ENCODE measurements around the gene TTLL7.
"Not testable (repeated sequence)": the region's sequence is repeated elsewhere in the genome, so short reads cannot be mapped to it uniquely, and the experiment has no call there.

Gene TTLL7

GRCh38 chr1:83995649-83996048, 3.3 kb downstream of the TTLL7 start:
- Histone ChIP-seq H3K36me3 (ENCODE audit: control insufficient read depth, low read depth, low read length) (no peaks in the 10 kb centered on the region), H3K27ac (ENCODE audit: low read length) (no peak overlapping the region), H3K27me3 (ENCODE audit: control insufficient read depth, insufficient read depth, low read length) (peaks cover 37% of the 10 kb centered on the region), H3K4me1 (ENCODE audit: control insufficient read depth, low read depth, low read length) (peaks cover 3% of the 10 kb centered on the region), H3K4me3 (ENCODE audit: low read length) (no peak overlapping the region), H3K9ac (ENCODE audit: low read length) (no peak overlapping the region), H3K9me3 (ENCODE audit: control insufficient read depth, low read depth, low read length) (no peaks in the 10 kb centered on the region)

GRCh38 chr1:83994111-83994510, 4.8 kb downstream of the TTLL7 start:
- Histone ChIP-seq H3K4me1 (ENCODE audit: control insufficient read depth, low read depth, low read length) (no peaks in the 10 kb centered on the region), H3K4me3 (ENCODE audit: low read length) (no peak overlapping the region), H3K27me3 (ENCODE audit: control insufficient read depth, insufficient read depth, low read length) (peaks cover 24% of the 10 kb centered on the region), H3K36me3 (ENCODE audit: control insufficient read depth, low read depth, low read length) (no peaks in the 10 kb centered on the region), H3K27ac (ENCODE audit: low read length) (no peak overlapping the region), H3K9me3 (ENCODE audit: control insufficient read depth, low read depth, low read length) (no peaks in the 10 kb centered on the region), H3K9ac (ENCODE audit: low read length) (no peak overlapping the region)

GRCh38 chr1:83990734-83991133, 8.2 kb downstream of the TTLL7 start:
- H3K27ac ChIP-seq (ENCODE audit: low read length), result no peak overlapping the region
- H3K4me3 ChIP-seq (ENCODE audit: low read length), result no peak overlapping the region
- H3K36me3 ChIP-seq (ENCODE audit: control insufficient read depth, low read depth, low read length), result no peaks in the 10 kb centered on the region
- H3K4me1 ChIP-seq (ENCODE audit: control insufficient read depth, low read depth, low read length), result no peaks in the 10 kb centered on the region
- no peaks in the 10 kb centered on the region for H3K27me3 ChIP-seq (ENCODE audit: control insufficient read depth, insufficient read depth, low read length)
- no peak overlapping the region for H3K9ac ChIP-seq (ENCODE audit: low read length)
- H3K9me3 ChIP-seq (ENCODE audit: control insufficient read depth, low read depth, low read length), result no peaks in the 10 kb centered on the region

GRCh38 chr1:83985048-83985447, 13.9 kb downstream of the TTLL7 start:
- Histone ChIP-seq H3K27ac (ENCODE audit: low read length) (no peak overlapping the region), H3K27me3 (ENCODE audit: control insufficient read depth, insufficient read depth, low read length) (no peaks in the 10 kb centered on the region), H3K4me1 (ENCODE audit: control insufficient read depth, low read depth, low read length) (no peaks in the 10 kb centered on the region), H3K4me3 (ENCODE audit: low read length) (no peak overlapping the region), H3K9me3 (ENCODE audit: control insufficient read depth, low read depth, low read length) (no peaks in the 10 kb centered on the region), H3K36me3 (ENCODE audit: control insufficient read depth, low read depth, low read length) (no peaks in the 10 kb centered on the region), H3K9ac (ENCODE audit: low read length) (no peak overlapping the region)

GRCh38 chr1:83983918-83984317, 15.0 kb downstream of the TTLL7 start:
- not testable (repeated sequence) for H3K4me3 ChIP-seq (ENCODE audit: low read length); H3K4me1 ChIP-seq (ENCODE audit: control insufficient read depth, low read depth, low read length); H3K9ac ChIP-seq (ENCODE audit: low read length); H3K36me3 ChIP-seq (ENCODE audit: control insufficient read depth, low read depth, low read length); H3K27me3 ChIP-seq (ENCODE audit: control insufficient read depth, insufficient read depth, low read length); H3K27ac ChIP-seq (ENCODE audit: low read length); H3K9me3 ChIP-seq (ENCODE audit: control insufficient read depth, low read depth, low read length)

- Histone ChIP-seq H3K9ac (ENCODE audit: low read length) (no peak overlapping the region), H3K36me3 (ENCODE audit: control insufficient read depth, low read depth, low read length) (no peaks in the 10 kb centered on the region), H3K9me3 (ENCODE audit: control insufficient read depth, low read depth, low read length) (no peaks in the 10 kb centered on the region), H3K4me3 (ENCODE audit: low read length) (no peak overlapping the region), H3K27ac (ENCODE audit: low read length) (no peak overlapping the region), H3K4me1 (ENCODE audit: control insufficient read depth, low read depth, low read length) (no peaks in the 10 kb centered on the region), H3K27me3 (ENCODE audit: control insufficient read depth, insufficient read depth, low read length) (no peaks in the 10 kb centered on the region)
Measured at GRCh38 chr1:83978056-83978455, 20.9 kb downstream of the TTLL7 start.

GRCh38 chr1:83976920-83977319, 22.0 kb downstream of the TTLL7 start:
- H3K4me1 ChIP-seq (ENCODE audit: control insufficient read depth, low read depth, low read length), result no peaks in the 10 kb centered on the region
- no peaks in the 10 kb centered on the region for H3K36me3 ChIP-seq (ENCODE audit: control insufficient read depth, low read depth, low read length)
- H3K27me3 ChIP-seq (ENCODE audit: control insufficient read depth, insufficient read depth, low read length), result no peaks in the 10 kb centered on the region
- no peak overlapping the region for H3K9ac ChIP-seq (ENCODE audit: low read length)
- no peak overlapping the region for H3K27ac ChIP-seq (ENCODE audit: low read length)
- no peaks in the 10 kb centered on the region for H3K9me3 ChIP-seq (ENCODE audit: control insufficient read depth, low read depth, low read length)
- H3K4me3 ChIP-seq (ENCODE audit: low read length), result no peak overlapping the region

- Histone ChIP-seq H3K9ac (ENCODE audit: low read length) (no peak overlapping the region), H3K9me3 (ENCODE audit: control insufficient read depth, low read depth, low read length) (no peaks in the 10 kb centered on the region), H3K36me3 (ENCODE audit: control insufficient read depth, low read depth, low read length) (no peaks in the 10 kb centered on the region), H3K4me1 (ENCODE audit: control insufficient read depth, low read depth, low read length) (peaks cover 9% of the 10 kb centered on the region), H3K27me3 (ENCODE audit: control insufficient read depth, insufficient read depth, low read length) (no peaks in the 10 kb centered on the region), H3K4me3 (ENCODE audit: low read length) (no peak overlapping the region), H3K27ac (ENCODE audit: low read length) (no peak overlapping the region)
Measured at GRCh38 chr1:83970802-83971201, 28.1 kb downstream of the TTLL7 start.

GRCh38 chr1:83970114-83970513, 28.8 kb downstream of the TTLL7 start:
- Histone ChIP-seq H3K36me3 (ENCODE audit: control insufficient read depth, low read depth, low read length) (no peaks in the 10 kb centered on the region), H3K27ac (ENCODE audit: low read length) (no peak overlapping the region), H3K9me3 (ENCODE audit: control insufficient read depth, low read depth, low read length) (no peaks in the 10 kb centered on the region), H3K4me1 (ENCODE audit: control insufficient read depth, low read depth, low read length) (peaks cover 9% of the 10 kb centered on the region), H3K4me3 (ENCODE audit: low read length) (no peak overlapping the region), H3K9ac (ENCODE audit: low read length) (no peak overlapping the region), H3K27me3 (ENCODE audit: control insufficient read depth, insufficient read depth, low read length) (no peaks in the 10 kb centered on the region)

GRCh38 chr1:83967336-83967735, 31.6 kb downstream of the TTLL7 start:
- no peaks in the 10 kb centered on the region for H3K36me3 ChIP-seq (ENCODE audit: control insufficient read depth, low read depth, low read length)
- no peak overlapping the region for H3K27ac ChIP-seq (ENCODE audit: low read length)
- no peak overlapping the region for H3K4me3 ChIP-seq (ENCODE audit: low read length)
- H3K9ac ChIP-seq (ENCODE audit: low read length), result no peak overlapping the region
- H3K9me3 ChIP-seq (ENCODE audit: control insufficient read depth, low read depth, low read length), result no peaks in the 10 kb centered on the region
- H3K4me1 ChIP-seq (ENCODE audit: control insufficient read depth, low read depth, low read length), result peaks cover 9% of the 10 kb centered on the region
- no peaks in the 10 kb centered on the region for H3K27me3 ChIP-seq (ENCODE audit: control insufficient read depth, insufficient read depth, low read length)

GRCh38 chr1:83964153-83964552, 34.8 kb downstream of the TTLL7 start:
- Histone ChIP-seq H3K36me3 (ENCODE audit: control insufficient read depth, low read depth, low read length) (no peaks in the 10 kb centered on the region), H3K9ac (ENCODE audit: low read length) (no peak overlapping the region), H3K9me3 (ENCODE audit: control insufficient read depth, low read depth, low read length) (no peaks in the 10 kb centered on the region), H3K4me3 (ENCODE audit: low read length) (no peak overlapping the region), H3K27me3 (ENCODE audit: control insufficient read depth, insufficient read depth, low read length) (no peaks in the 10 kb centered on the region), H3K27ac (ENCODE audit: low read length) (no peak overlapping the region), H3K4me1 (ENCODE audit: control insufficient read depth, low read depth, low read length) (no peaks in the 10 kb centered on the region)

GRCh38 chr1:83961571-83962295, 37.2 kb downstream of the TTLL7 start:
- Histone ChIP-seq H3K4me1 (ENCODE audit: control insufficient read depth, low read depth, low read length) (no peaks in the 10 kb centered on the region), H3K36me3 (ENCODE audit: control insufficient read depth, low read depth, low read length) (no peaks in the 10 kb centered on the region), H3K4me3 (ENCODE audit: low read length) (no peak overlapping the region), H3K9ac (ENCODE audit: low read length) (no peak overlapping the region), H3K27ac (ENCODE audit: low read length) (no peak overlapping the region), H3K27me3 (ENCODE audit: control insufficient read depth, insufficient read depth, low read length) (no peaks in the 10 kb centered on the region), H3K9me3 (ENCODE audit: control insufficient read depth, low read depth, low read length) (no peaks in the 10 kb centered on the region)
